HG03139 (cell line): ENCODE measurements around the gene NTNG1.
"Not testable (repeated sequence)": the region's sequence is repeated elsewhere in the genome, so short reads cannot be mapped to it uniquely, and the experiment has no call there.

Source experiments
- ATAC-seq: cut with Tn5 transposase; IDR thresholded peaks from one replicate; pipeline ENCODE4 v1.9.1; 2021; ENCODE audit not compliant: unreplicated experiment

Gene NTNG1

GRCh38 chr1:107140703-107141490 is at the start of gene NTNG1:
NTNG1 (plus strand) TSS chr1:107141039.
- ATAC-seq, result no peak

- ATAC-seq, result no peak
Measured at GRCh38 chr1:107091418-107091817, 49.4 kb upstream of the NTNG1 start.

GRCh38 chr1:107093395-107093794 is 47.4 kb upstream of the NTNG1 start:
- ATAC-seq, result not testable (repeated sequence)

GRCh38 chr1:107095647-107096046 is 45.2 kb upstream of the NTNG1 start:
- no peak for ATAC-seq

- no peak for ATAC-seq
Measured at GRCh38 chr1:107096690-107097089, 44.1 kb upstream of the NTNG1 start.

GRCh38 chr1:107098961-107099360 is 41.9 kb upstream of the NTNG1 start:
- no peak for ATAC-seq

- no peak for ATAC-seq
Measured at GRCh38 chr1:107100331-107100984, 40.4 kb upstream of the NTNG1 start.

GRCh38 chr1:107105914-107106313 is 34.9 kb upstream of the NTNG1 start:
- no peak for ATAC-seq

- no peak for ATAC-seq
Measured at GRCh38 chr1:107110326-107110725, 30.5 kb upstream of the NTNG1 start.

- ATAC-seq, result no peak
Measured at GRCh38 chr1:107116306-107116790, 24.5 kb upstream of the NTNG1 start.

- ATAC-seq, result no peak
Measured at GRCh38 chr1:107122225-107122624, 18.6 kb upstream of the NTNG1 start.

GRCh38 chr1:107123741-107124140 is 17.1 kb upstream of the NTNG1 start:
- ATAC-seq, result no peak

GRCh38 chr1:107124694-107125093 is 16.1 kb upstream of the NTNG1 start:
- ATAC-seq, result no peak

GRCh38 chr1:107132195-107132594 is 8.6 kb upstream of the NTNG1 start:
- peak; percentile 51 for ATAC-seq

GRCh38 chr1:107132780-107133179 is 8.1 kb upstream of the NTNG1 start:
- ATAC-seq, result no peak

- no peak for ATAC-seq
Measured at GRCh38 chr1:107135463-107135862, 5.4 kb upstream of the NTNG1 start.

- no peak for ATAC-seq
Measured at GRCh38 chr1:107138166-107138565, 2.7 kb upstream of the NTNG1 start.

GRCh38 chr1:107138767-107139445 is 1.9 kb upstream of the NTNG1 start:
- ATAC-seq, result no peak

- no peak for ATAC-seq
Measured at GRCh38 chr1:107139833-107140702, 771 bp upstream of the NTNG1 start.

GRCh38 chr1:107141491-107142126 is 770 bp downstream of the NTNG1 start:
- no peak for ATAC-seq
